T-cell (primary cell): ENCODE data around the gene HIPK2. TPM values are rescaled to one million over a fixed set of nuclear protein-coding genes. Genes with fewer than 3 reads are reported as not detected.

ENCODE experiments used
- ATAC-seq, 4 experiments: fragments of 200-7000 bp in 3 of 4; fragments of 150-1000 bp in 1 of 4; cut with Tn5 transposase; replicated peaks in 1 of 4; 1 replicate in 3 of 4; 2 replicates in 1 of 4; pipeline ENCODE4 v1.10.0; 2021; ENCODE audit warnings: moderate library complexity in 3 of 4, mild to moderate bottlenecking in 2 of 4, moderate number of reproducible peaks in 1 of 4
- CTCF ChIA-PET, 2 donors: fragments of 300-600 bp; sonication (Branson Sonifier 250); formaldehyde crosslinking; loops; one replicate each; lab custom pipeline; 2022; ENCODE audit warnings: antibody characterized with exemption in 2 of 2; lab: Charles Lee
- POLR2A ChIA-PET, 2 donors: fragments of 300-600 bp; sonication (Branson Sonifier 250); formaldehyde crosslinking; loops; one replicate each; lab custom pipeline; 2022; ENCODE audit warnings: antibody characterized with exemption in 2 of 2; lab: Charles Lee
- DNase-seq, 35 experiments: peaks; one replicate each; pipeline versions ENCODE4 v3.0.0 to v3.0.0-alpha.2; 2013 to 2023
- H3K27ac ChIP-seq: one replicate; pipeline ENCODE4 v1.5.1; 2013; ENCODE audit warnings: low read length
- H3K27me3 ChIP-seq, 2 experiments: replicated peaks in 1 of 2; 1 replicate in 1 of 2; 2 replicates in 1 of 2; pipeline versions ENCODE4 v1.6.1 to v1.7.0; 2013; ENCODE audit warnings: low read length in 1 of 2, mixed read lengths in 1 of 2; ENCODE audit not compliant: control insufficient read depth in 2 of 2, insufficient read depth in 2 of 2; ENCODE audit errors: extremely low read depth in 1 of 2
- H3K36me3 ChIP-seq, 2 donors: 1 replicate in 1 of 2; 2 replicates in 1 of 2; pipeline versions ENCODE4 v1.6.1 to v1.7.0; 2013; ENCODE audit warnings: low read length in 1 of 2; ENCODE audit not compliant: control insufficient read depth in 2 of 2, insufficient read depth in 1 of 2; ENCODE audit errors: extremely low read depth in 1 of 2
- H3K4me1 ChIP-seq, 2 experiments: 1 replicate in 1 of 2; 2 replicates in 1 of 2; pipeline versions ENCODE4 v1.6.1 to v1.7.0; 2013; ENCODE audit warnings: low read length in 2 of 2, mixed read lengths in 1 of 2; ENCODE audit not compliant: insufficient read depth in 2 of 2, control insufficient read depth in 1 of 2; ENCODE audit errors: extremely low read depth in 1 of 2
- H3K4me3 ChIP-seq, 2 donors: 1 replicate in 1 of 2; 2 replicates in 1 of 2; pipeline versions ENCODE4 v1.5.1 to v1.7.0; 2013; ENCODE audit warnings: mild to moderate bottlenecking in 2 of 2, low read length in 1 of 2, moderate library complexity in 1 of 2; ENCODE audit not compliant: control insufficient read depth in 1 of 2; ENCODE audit errors: extremely low read depth in 1 of 2
- H3K9me3 ChIP-seq: 2 replicates; pipeline ENCODE4 v1.7.0; 2013
- H3K27ac Mint-ChIP-seq, 2 donors: one replicate each; pipeline ENCODE4 v1.8.0; 2020 to 2021; ENCODE audit warnings: mild to moderate bottlenecking in 2 of 2, mixed read lengths in 2 of 2
- H3K27me3 Mint-ChIP-seq, 2 donors: one replicate each; pipeline ENCODE4 v1.8.0; 2021 to 2022; ENCODE audit warnings: mixed read lengths in 2 of 2
- H3K36me3 Mint-ChIP-seq: one replicate; pipeline ENCODE4 v1.8.0; 2021; ENCODE audit warnings: mixed read lengths
- H3K4me1 Mint-ChIP-seq, 3 donors: one replicate each; pipeline ENCODE4 v1.8.0; 2020 to 2022; ENCODE audit warnings: mixed read lengths in 3 of 3, mild to moderate bottlenecking in 1 of 3
- H3K4me3 Mint-ChIP-seq, 3 donors: one replicate each; pipeline ENCODE4 v1.8.0; 2020 to 2022; ENCODE audit warnings: mild to moderate bottlenecking in 3 of 3, mixed read lengths in 3 of 3, moderate library complexity in 3 of 3
- H3K9me3 Mint-ChIP-seq, 3 donors: one replicate each; pipeline ENCODE4 v1.8.0; 2020 to 2022; ENCODE audit warnings: mixed read lengths in 3 of 3
- WGBS: methylation state at CpG from one replicate; pipeline ENCODE4 v1.1.5; 2013; ENCODE audit warnings: missing lambda C conversion rate; ENCODE audit not compliant: insufficient coverage; 5-methylcytosine and 5-hydroxymethylcytosine counted together
- total RNA-seq, 35 experiments: library from RNA in 6 of 35; stranded (reverse) in 6 of 35; fragments of 120-200 nt in 1 of 35; gene quantifications; one replicate each; pipeline versions ENCODE4 v1.2.1 to v1.2.4 and lab custom pipeline; 2013 to 2026

HIPK2 gene
- total RNA-seq, 5 donors from 2014 or later (not counting 1 experiment from before 2014, with no cell fraction given) = 32.7 to 34.5 (median 33.5) TPM

GRCh38 chr7:139821349-139822105 lies 43.7 kb upstream of the HIPK2 start:
- Mint-ChIP-seq H3K4me3 (no peak overlapping the region), H3K9me3 (peaks cover 0 to 4% (median 0%) of the 10 kb centered on the region in 3 donors), H3K4me1 (no peaks in the 10 kb centered on the region), H3K36me3 (no peaks in the 10 kb centered on the region), H3K27me3 (no peaks in the 10 kb centered on the region), H3K27ac (no peak overlapping the region)
- POLR2A ChIA-PET = interaction anchor here in 1 of 2 donors (0.6 kb wide), 1 partner anchor 727 kb away, joined by 4 read pairs; no protein-coding TSS in a partner anchor
- 83% methylated on average over 8 of the region's 14 CpGs for WGBS
- no peaks in the 10 kb centered on the region for H3K36me3 ChIP-seq
- no peak overlapping the region for H3K4me3 ChIP-seq
- no peaks in the 10 kb centered on the region for H3K4me1 ChIP-seq
- ATAC-seq (no peak), DNase-seq (no peak)
- no peak overlapping the region for H3K27ac ChIP-seq
- no peaks in the 10 kb centered on the region for H3K9me3 ChIP-seq
- CTCF ChIA-PET = no interaction called here
- H3K27me3 ChIP-seq = peaks cover 0 to 9% of the 10 kb centered on the region in 2 experiments

- Histone ChIP-seq H3K36me3 (no peaks in the 10 kb centered on the region), H3K27ac (no peak overlapping the region), H3K27me3 (peaks cover 0 to 9% of the 10 kb centered on the region in 2 experiments), H3K4me1 (no peaks in the 10 kb centered on the region), H3K4me3 (no peak overlapping the region), H3K9me3 (no peaks in the 10 kb centered on the region)
- ChIA-PET POLR2A (no interaction called here), CTCF (no interaction called here)
- H3K9me3 Mint-ChIP-seq = peaks cover 0 to 4% (median 0%) of the 10 kb centered on the region in 3 donors
- ATAC-seq (no peak), DNase-seq (peak in 9 of 35 experiments; percentile 4 to 44 (median 28))
- H3K27ac Mint-ChIP-seq = no peak overlapping the region
- no peaks in the 10 kb centered on the region for H3K27me3 Mint-ChIP-seq
- no peaks in the 10 kb centered on the region for H3K4me1 Mint-ChIP-seq
- H3K36me3 Mint-ChIP-seq = no peaks in the 10 kb centered on the region
- H3K4me3 Mint-ChIP-seq = no peak overlapping the region
- 94% methylated on average over 4 of the region's 4 CpGs for WGBS
These were observed 42.3 kb upstream of the HIPK2 start for GRCh38 chr7:139820089-139820488.

- Histone ChIP-seq H3K9me3 (no peaks in the 10 kb centered on the region), H3K27me3 (peaks cover 0 to 2% of the 10 kb centered on the region in 2 experiments), H3K27ac (no peak overlapping the region), H3K4me3 (no peak overlapping the region), H3K36me3 (no peaks in the 10 kb centered on the region), H3K4me1 (no peaks in the 10 kb centered on the region)
- Mint-ChIP-seq H3K9me3 (peaks cover 0 to 4% (median 0%) of the 10 kb centered on the region in 3 donors), H3K4me1 (peaks cover 4 to 6% (median 6%) of the 10 kb centered on the region in 3 donors), H3K27ac (no peak overlapping the region), H3K27me3 (no peaks in the 10 kb centered on the region), H3K4me3 (no peak overlapping the region), H3K36me3 (no peaks in the 10 kb centered on the region)
- WGBS = 95% methylated on average over 6 of the region's 10 CpGs
- no peak for ATAC-seq
- ChIA-PET CTCF (interaction anchor here in 1 of 2 donors (0.5 kb wide), 2 partner anchors 171 to 1818 kb away, joined by 4 to 8 read pairs; no protein-coding TSS in a partner anchor), POLR2A (no interaction called here)
- no peak for DNase-seq
These were observed 39.5 kb upstream of the HIPK2 start for GRCh38 chr7:139817249-139817648.

GRCh38 chr7:139813689-139814088 lies 35.9 kb upstream of the HIPK2 start:
- Mint-ChIP-seq H3K9me3 (peaks cover 0 to 4% (median 0%) of the 10 kb centered on the region in 3 donors), H3K4me3 (no peak overlapping the region), H3K36me3 (no peaks in the 10 kb centered on the region), H3K27ac (no peak overlapping the region), H3K27me3 (peaks cover 0 to 2% of the 10 kb centered on the region in 2 donors), H3K4me1 (peaks cover 4 to 6% (median 6%) of the 10 kb centered on the region in 3 donors)
- WGBS = no CpG with 5 or more reads among the region's 2 CpGs
- Histone ChIP-seq H3K9me3 (no peaks in the 10 kb centered on the region), H3K4me3 (no peak overlapping the region), H3K27me3 (peaks cover 0 to 6% of the 10 kb centered on the region in 2 experiments), H3K36me3 (no peaks in the 10 kb centered on the region), H3K4me1 (no peaks in the 10 kb centered on the region), H3K27ac (no peak overlapping the region)
- ATAC-seq (peak; percentile 37 to 56 (median 50)), DNase-seq (no peak)
- ChIA-PET CTCF (interaction anchor here in 1 of 2 donors (0.6 kb wide), 1 partner anchor 10 kb away, joined by 3 read pairs; no protein-coding TSS in a partner anchor), POLR2A (no interaction called here)

GRCh38 chr7:139813151-139813550 lies 35.4 kb upstream of the HIPK2 start:
- no peaks in the 10 kb centered on the region for H3K36me3 Mint-ChIP-seq
- H3K9me3 Mint-ChIP-seq = peaks cover 0 to 4% (median 0%) of the 10 kb centered on the region in 3 donors
- ATAC-seq = no peak
- Histone ChIP-seq H3K27me3 (peaks cover 0 to 6% of the 10 kb centered on the region in 2 experiments), H3K4me1 (no peaks in the 10 kb centered on the region), H3K9me3 (no peaks in the 10 kb centered on the region), H3K27ac (no peak overlapping the region), H3K36me3 (no peaks in the 10 kb centered on the region), H3K4me3 (no peak overlapping the region)
- 93% methylated on average over 5 of the region's 6 CpGs for WGBS
- H3K27me3 Mint-ChIP-seq = peaks cover 0 to 4% of the 10 kb centered on the region in 2 donors
- ChIA-PET POLR2A (no interaction called here), CTCF (no interaction called here)
- H3K4me3 Mint-ChIP-seq = no peak overlapping the region
- H3K27ac Mint-ChIP-seq = no peak overlapping the region
- DNase-seq = no peak
- peaks cover 4 to 6% (median 6%) of the 10 kb centered on the region in 3 donors for H3K4me1 Mint-ChIP-seq

GRCh38 chr7:139811066-139811465 lies 33.3 kb upstream of the HIPK2 start:
- H3K4me1 Mint-ChIP-seq = peaks cover 4 to 6% (median 6%) of the 10 kb centered on the region in 3 donors
- H3K9me3 Mint-ChIP-seq = no peaks in the 10 kb centered on the region
- H3K27ac ChIP-seq = no peak overlapping the region
- H3K9me3 ChIP-seq = no peaks in the 10 kb centered on the region
- H3K36me3 ChIP-seq = no peaks in the 10 kb centered on the region
- no peaks in the 10 kb centered on the region for H3K4me1 ChIP-seq
- CTCF ChIA-PET = no interaction called here
- H3K4me3 Mint-ChIP-seq = no peak overlapping the region
- DNase-seq (no peak), ATAC-seq (no peak)
- WGBS = 17% methylated on average over 1 of the region's 2 CpGs
- peaks cover 0 to 5% of the 10 kb centered on the region in 2 donors for H3K27me3 Mint-ChIP-seq
- peaks cover 0 to 4% of the 10 kb centered on the region in 2 experiments for H3K27me3 ChIP-seq
- no peak overlapping the region for H3K27ac Mint-ChIP-seq
- POLR2A ChIA-PET = interaction anchor here in 1 of 2 donors (0.6 kb wide), 1 partner anchor 72 kb away, joined by 4 read pairs; no protein-coding TSS in a partner anchor
- no peak overlapping the region for H3K4me3 ChIP-seq
- H3K36me3 Mint-ChIP-seq = no peaks in the 10 kb centered on the region
